ENCODE data around the gene DPYSL4.
A peak's percentile ranks its signal among the peaks of the same experiment; 100 is the strongest.

The DPYSL4 gene

DNA sequence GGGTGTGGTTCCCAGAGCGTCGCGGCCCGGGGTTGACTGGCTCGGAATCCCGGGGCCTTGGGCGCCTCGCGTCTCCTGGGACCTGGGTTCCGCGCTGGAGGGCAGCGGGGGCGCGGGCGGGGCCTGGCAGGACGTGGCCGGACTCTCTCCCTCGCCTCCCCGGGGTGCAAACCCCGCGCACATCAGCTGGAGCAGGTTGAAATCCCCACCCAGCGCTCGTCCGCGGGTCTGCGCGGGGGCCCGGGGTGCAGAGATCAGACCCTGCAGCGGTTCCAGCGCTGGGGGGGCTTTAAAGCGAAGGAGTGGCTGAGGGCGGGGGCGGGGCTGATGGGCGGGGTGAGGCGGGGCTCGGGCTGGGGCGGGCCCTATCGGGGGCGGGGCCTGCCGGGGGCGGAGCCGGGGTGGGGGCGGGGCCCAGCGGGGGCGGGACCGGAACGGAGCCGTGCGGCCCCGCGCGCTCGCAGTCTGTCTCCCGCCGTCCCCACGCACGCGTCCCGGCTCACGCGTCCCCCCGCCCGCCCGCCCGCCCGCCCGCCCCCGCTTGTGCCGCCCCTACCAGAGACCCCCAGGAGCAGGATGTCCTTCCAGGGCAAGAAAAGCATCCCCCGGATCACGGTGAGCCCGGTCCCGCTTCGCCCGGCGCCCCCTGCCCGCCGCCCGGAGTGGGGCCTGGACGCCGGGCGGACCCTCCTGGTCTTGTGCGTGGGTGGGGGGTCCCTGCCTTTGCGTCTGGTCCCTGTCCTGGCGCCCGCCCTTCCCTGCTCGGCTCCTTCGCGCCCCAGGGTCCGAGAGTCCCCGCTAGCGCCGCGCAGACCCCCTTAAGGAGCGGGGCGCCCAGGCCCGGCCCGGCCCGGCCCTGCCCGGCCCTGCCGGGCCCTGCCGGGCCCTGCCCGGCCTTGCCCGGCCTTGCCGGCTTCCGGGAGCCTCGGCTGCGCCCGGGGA, at the start of gene DPYSL4:
Gene DPYSL4, plus strand, starts transcription at position 461 of the 942 bp plus-strand sequence. Its CDS starts 116 bp downstream, at position 577.
- DNase-seq = no peak

DNA sequence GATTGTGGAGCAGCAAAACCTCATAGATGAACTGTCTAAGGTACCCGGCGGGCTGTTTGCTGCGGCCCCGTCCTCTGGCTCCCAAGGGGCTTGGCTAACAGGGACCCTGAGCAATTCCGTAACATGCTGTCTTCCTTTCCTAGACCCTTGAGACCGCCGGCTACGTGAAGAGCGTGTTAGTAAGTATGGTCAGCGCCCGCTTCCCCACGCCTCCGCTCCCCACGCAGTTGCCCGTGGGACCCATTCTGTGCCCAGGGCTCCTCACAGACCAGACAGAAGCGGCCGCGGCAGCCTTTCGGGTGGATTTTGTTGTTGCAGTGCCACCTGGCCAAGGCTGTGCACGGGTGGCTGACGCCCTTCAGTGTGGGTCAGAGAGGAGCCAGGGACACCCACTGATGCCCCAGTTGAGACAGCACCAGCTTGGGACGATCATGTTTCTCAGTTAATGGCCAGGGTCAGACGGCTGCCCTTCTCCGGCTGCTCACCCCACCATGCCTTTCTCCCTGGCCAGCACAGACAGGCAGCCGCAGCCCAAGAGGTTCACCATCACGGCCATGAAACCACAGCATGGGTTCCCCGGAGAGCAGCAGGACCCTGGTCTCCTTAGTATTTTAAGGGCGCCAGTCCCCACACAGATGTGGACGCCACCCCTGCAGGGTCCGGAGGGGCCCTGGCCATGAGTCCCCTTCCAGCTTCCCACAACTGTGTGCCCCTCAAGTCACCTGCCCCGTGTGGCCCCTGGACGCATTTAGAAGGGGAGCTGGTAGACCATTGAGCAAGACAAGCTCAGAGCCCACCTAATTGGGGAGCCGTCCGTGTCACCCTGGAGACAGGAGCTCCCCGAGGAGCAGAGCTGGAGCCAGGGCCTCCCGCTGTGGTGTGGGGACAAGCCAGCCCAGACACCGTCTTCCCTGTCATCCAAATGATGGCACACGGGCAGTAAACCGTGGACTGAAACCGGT, 49.4 kb upstream of the DPYSL4 start:
- DNase-seq = no peak

DNA sequence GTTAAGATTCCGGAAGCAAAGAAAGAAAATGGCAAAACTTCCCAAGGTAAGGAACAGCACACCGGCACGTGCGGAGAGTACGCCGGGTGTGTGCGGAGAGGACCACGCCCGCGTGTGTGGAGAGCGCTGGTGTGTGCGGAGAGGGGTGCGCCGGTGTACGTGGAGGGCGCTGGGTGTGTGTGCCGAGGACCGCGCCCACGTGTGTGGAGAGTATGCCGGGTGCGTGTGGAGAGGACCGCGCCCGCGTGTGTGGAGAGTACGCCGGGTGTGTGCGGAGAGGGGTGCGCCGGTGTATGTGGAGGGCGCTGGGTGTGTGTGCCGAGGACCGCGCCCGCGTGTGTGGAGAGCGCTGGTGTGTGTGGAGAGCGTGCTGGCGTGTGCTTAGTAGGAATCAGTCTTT, 48.6 kb upstream of the DPYSL4 start:
- DNase-seq = no peak

DNA sequence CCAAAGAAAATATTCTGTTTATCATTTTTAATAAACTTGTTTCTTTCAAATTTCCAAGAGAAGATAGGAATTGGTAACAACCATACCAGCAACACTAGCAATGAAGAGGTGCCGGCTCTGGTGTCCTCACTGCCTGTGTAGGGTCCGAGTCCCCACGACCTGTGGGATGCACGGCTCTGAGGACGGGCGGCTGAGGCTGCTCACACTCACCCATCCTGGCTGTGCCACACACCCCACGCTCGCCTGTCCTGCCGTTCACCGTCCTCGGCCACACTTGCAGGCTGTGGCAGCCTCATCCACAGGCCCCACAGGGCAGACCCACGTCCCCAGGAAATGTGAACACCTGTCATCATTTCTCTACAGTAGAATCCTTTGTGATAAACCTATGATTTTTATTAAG, 48.2 kb upstream of the DPYSL4 start:
- DNase-seq = no peak

DNA sequence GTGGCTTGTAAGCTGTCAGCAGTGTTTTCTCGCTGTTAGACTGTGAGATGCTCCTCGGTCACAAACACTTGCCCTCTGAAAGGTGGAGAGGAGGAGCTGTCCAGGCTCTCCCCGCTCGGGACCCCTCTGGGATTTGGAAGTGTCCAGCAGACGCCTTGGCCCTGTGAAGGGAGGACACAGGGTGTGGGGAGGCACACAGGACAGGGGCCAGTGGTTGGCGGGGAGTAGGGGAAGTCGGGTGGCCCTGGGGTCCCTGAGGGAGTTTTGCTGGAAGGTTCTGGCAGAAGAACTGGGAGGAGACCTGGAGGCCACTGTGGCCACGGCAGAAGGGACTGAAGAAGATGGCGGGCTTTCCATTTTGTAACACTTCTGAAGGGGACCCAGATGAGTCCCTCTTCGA, 47.2 kb upstream of the DPYSL4 start:
- DNase-seq = no peak

DNA sequence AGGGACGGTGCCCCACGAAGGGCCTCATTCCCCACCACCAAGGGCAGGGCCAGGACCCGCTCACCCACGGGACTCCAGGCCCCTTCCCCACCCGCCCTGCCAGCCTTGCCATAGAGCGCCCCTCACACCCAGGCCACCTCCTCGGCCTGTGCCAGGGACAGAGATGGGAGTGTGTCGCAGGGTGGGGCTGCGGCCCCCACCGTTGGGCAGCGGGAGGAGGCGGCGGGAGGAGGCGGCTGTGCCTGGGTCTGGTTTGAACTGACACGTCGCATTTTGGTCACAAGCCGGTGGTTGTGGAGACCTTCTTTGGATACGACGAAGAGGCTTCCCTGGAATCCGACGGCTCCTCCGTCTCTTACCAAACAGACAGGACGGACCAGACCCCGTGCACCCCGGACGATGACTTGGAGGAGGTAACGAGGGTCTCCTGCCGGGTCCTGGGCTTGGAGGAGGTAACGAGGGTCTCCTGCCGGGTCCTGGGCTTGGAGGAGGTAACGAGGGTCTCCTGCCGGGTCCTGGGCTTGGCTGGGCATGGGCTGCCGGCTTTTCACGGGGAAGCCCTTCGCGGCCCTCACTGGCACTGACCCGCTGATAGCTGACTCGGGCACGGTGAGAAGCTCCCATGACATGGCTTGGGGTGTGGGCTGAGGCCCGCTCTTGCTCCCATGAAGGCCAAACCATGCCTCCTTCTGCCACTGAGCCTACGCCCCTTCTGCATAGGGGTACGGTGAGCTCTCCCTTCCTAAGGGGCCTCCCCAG, 46.4 kb upstream of the DPYSL4 start:
- no peak for DNase-seq

DNA sequence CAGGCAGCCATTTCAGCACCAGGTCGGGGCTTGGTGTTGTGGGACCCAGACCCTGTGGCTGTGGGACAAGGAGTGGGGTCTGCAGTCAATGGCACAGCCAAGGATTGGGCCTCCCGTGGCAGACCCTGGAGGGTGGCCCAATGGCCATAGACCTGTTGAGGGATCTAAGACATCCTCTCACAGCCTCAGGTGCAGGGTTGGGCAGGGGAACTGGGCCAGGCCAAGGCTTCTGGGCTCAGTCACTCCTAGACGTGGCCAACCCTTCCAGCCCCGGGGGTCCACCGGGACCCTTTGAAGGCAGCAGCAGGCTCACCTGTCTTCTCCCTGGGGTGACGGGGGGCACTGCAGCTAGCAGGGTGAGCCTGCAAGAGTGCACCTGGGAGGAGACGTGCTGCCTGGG, 45.7 kb upstream of the DPYSL4 start:
- no peak for DNase-seq

DNA sequence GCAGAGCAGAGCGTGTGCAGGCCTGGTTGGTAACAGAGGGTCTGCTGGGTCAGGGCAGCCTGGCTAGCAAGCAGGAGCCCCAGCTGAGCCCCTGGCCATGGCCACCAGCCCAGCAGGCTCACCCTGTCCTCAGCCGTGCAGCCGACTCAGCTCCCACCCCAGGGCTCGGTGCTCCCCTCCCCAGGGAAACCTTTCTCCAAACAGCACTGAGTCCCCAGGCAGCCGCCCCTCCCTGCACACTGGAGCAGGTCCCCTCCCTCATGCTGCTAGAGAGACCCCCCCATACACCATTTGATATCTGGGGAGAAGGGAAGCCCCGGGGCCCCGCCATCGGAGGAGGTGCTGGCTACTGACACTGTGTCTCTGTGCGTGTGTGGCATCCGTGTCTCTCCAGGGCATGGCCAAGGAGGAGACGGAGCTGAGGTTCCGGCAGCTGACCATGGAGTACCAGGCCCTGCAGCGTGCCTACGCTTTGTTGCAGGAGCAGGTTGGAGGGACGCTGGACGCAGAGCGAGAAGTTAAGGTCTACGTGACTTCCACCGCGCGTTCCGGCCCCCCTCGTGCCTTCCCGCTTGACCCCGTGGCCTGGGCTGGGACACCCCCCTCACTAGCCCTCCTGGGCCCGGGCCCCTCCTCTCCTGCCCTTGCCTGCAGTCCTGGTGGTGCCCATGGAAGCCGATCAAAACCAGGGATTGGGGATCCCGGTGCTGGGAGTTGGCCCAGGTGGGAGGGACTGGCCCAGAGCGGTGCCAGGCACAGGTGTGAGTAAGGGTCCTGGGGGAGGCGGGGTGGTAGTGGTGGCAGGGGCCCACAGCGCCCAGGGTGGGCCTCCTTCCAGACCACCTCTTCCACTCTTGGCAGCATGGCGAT, 45.0 kb upstream of the DPYSL4 start:
- no peak for DNase-seq

DNA sequence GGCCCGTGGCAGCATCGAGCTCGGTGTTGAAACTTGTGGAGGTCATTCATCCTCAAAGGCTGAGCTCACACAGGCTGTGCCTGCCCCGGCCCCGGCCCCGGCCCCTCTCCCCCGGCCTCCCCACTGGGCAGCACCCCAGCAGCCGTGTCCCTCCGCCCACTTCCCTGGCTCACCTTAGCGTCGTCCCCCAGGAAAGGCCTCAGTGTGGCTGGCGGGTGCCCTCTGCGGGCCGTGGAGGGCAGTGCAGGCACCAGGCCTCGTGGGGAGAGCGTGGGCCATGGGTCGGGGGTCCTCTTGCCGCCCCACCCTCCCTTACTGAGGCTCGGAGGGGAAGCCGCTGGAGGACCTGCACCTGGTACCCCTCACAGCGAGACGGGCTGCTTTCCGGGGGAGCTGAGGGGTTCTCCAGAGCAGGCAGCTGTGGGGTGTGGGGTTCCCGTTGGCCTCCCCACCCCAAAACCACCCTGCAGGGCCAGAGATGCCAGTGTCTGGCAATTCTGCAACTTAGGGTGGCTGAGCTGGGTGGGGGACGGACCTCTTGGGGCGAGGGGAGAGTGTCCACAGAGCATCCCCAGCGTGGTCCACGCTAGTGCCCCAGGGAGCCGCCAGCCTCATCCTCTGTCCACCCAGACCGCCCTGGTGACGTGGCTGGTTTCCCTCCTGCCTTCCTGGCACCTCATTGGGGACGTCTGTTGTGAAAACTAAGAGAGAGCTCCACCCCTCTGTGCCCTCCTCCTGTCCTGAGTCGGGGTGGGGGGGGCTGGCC, 44.2 kb upstream of the DPYSL4 start:
- peak in 1 of 2 donors; percentile 44 for DNase-seq

DNA sequence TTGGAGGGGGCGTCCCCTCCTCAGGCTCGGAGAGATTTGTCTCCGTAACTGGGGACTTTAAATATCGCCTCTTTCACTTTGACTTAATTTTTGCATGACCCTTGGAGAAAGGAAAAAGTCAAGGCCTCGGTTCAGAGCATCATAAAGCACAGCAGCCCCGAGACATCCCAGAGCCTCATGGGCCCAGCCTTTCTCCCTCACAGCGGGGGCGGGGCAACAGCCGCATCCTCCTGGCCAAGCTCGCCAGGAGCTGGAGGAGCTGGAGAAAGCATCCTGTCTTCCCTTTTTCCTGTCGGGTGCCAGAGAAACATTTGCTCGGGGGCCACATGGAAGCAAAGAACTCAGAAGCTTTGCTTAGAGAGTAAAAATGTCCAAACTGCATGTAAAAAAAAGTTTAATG, 43.6 kb upstream of the DPYSL4 start:
- no peak for DNase-seq

DNA sequence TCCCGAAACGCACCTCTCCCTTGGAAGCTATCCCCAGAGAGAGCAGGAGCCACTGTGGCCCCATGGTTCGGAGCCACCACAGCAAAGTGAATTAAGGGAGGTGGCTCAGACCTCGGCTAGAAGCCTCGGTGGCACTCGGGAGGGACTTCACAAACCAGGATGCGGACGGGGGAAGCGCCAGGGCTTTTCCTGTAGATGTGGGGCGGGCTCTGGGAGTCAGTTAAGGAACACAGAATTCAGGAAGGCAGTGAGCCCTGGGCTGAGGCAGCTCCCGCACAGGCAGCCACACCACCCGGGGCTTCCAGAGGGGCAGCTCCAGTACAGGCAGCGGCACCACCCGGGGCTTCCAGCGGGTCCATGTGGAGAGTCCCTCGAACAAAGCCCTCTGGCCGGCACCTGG, 42.7 kb upstream of the DPYSL4 start:
- no peak for DNase-seq

DNA sequence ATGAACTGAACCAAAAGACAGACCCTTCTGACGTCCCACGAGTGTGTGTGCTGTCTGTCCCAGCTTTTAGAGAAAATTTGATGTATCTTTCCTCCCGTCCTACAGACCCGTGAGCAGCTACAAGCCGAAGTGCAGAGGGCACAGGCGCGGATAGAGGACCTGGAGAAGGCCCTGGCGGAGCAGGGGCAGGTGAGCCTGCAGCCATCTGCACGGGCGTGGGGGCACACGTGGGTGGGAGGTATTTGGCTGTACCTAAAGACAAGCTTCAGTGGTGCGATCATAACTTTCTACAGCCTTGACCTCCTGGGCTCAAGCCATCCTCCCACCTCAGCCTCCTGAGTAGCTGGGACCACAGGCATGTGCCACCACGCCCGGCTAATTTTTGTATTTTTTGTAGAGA, 41.7 kb upstream of the DPYSL4 start:
- DNase-seq = no peak

DNA sequence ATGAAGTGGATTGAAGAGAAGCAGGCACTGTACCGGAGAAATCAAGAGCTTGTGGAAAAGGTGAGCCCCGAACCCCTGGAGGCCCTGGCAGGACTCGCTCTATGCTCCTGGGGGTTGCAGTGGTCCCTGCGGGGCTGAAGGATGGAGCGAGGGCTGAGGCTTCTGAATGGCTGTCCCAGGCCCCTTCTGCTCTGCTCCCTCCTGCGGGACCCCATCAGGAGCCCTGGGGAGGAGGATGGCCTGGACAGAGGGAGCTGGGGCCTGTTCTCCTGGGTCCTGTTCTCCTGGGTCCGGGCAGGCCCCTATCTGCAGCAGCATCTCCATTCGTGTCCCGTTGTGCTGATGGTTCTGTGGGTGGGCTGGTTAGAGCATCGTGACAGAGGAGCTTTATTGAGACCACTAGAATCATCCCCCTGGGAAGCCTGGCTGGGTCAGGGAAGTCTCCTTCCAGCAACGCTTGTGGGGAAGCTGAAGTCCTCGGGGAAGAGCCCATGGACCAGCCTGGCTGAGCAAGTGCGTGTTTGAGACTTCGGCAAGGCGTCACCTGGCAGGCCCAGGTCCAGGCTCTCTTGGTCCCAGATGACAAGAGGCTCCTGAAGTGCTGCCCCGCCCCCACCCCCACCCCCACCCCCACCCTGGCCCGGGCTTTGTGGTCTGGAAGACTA, 41.1 kb upstream of the DPYSL4 start:
- DNase-seq = no peak

DNA sequence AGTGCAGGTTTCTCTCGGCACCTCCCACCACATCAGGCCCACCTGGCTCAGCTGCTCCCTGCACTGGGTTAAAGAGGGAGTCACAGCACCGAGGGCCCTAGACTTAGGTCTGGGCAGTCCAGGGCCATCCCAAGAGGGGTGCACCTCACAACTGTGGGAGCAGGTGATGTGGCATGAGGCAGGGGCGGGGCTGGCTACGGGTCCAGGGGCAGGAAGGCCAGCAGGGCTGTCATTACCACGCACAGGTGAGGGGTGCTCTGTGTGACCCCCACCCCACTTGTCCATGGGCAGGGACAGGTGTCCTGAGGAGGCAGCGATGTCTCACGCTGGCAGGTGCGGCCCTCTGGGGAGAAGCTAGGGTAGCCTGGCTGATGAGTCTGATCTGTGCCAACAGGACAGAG, 40.5 kb upstream of the DPYSL4 start:
- DNase-seq = no peak

DNA sequence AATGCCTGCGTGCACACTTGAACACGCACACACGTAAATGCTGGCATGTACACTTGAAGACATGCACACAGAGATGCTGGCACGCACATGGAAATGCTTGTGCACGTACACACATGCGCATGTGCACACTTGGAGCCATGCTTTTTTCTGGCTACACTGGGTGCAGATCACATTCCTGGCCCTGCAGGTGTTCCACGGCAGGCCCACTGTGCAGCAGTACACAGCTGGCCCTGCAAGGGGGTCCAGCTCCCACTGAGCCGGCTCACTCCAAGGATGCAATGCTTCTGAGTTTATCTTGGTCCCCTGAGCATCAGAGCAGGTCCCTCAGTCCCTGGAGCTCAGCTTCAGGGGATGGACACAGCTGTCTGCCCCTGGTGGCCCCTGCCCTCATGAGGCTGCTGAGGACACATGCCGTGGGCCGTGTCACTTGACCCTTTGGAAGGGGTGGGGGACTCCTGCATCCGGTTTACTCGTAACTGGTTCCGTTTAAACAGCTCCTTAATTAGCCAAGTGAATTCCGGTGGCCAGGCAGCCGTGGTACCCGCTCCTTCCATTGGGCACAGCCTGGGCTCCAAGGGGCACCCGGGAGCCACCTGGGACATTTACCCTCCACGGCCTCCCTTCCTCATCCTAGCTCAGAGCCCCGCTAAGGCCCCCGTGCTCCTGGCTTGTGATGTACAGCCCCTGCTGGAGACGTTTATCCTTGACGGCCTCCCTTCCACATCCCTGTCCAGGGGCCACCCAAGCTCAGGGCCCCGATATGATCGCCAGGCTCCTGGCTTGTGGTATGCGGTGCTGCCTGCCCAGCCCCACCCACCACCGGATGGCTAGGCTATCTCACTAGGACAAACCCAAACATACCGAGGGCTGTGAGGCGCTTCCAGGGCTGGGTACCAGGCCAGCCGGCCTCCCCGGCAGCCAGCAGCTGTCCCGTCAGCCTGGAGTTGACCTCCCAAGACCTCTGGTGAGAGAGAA, 39.5 kb upstream of the DPYSL4 start:
- no peak for DNase-seq

DNA sequence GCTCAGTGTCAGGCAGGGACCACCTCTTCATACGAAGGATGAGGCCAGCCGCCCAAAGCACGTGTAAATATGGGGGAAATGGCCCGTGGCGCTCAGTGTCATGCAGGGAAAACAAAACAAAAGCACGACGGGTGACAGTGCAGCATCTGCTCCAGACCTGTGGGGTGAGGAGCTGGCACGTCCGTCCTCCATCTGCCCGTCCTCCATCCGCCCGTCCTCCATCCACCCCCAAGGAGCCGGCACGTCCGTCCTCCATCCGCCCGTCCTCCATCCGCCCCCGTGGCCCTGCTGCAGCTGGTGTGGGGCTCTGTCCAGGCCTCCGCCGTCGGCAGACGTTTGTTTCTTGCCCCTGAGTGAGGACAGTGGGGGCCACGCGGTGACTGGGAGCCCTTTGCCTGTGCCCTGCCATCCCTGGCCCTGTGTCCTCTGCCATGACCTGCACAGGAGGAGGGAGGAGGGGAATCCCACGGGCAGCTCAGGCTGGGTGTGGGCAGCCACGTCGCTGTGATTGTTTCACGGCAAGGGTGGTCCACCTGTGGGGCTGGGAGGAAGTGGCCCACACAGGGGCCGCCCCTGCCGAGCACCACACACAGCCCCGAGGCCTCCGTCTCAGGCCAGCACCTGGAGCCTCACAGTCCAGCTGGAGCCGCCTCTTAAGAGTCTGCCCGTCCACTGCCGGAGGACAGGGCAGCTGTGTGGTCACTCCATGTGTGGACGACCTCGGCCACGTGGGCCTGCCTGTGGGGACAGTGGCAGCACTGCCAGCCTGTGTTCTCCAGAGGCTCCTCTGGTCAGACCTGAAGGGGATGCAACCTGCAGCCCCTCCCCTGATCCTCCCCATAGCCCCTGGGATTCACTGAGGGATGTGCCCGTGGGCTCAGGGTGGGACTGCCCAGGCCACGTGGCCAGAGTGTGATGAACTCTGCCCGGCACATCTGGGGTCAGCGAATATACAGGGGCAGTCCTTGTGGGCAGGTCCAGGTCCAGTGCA, 38.2 kb upstream of the DPYSL4 start:
- no peak for DNase-seq

DNA sequence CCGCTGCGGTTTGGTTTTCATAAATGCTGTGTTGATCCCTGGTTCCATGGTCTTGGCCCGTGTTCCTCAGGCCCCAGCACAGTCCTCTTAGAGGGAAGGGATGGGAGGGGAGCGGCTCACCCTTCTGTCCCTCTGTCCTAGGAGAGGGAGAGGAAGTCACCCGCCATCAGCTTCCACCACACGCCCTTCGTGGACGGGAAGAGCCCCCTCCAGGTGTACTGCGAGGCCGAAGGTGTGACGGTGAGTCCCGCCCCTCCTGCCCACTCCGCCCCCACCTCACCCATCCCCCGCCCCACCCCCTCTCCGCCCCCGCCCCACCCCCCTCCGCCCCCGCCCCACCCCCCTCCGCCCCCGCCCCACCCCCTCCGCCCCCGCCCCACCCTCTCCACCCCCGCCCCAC, 37.5 kb upstream of the DPYSL4 start:
- no peak for DNase-seq

DNA sequence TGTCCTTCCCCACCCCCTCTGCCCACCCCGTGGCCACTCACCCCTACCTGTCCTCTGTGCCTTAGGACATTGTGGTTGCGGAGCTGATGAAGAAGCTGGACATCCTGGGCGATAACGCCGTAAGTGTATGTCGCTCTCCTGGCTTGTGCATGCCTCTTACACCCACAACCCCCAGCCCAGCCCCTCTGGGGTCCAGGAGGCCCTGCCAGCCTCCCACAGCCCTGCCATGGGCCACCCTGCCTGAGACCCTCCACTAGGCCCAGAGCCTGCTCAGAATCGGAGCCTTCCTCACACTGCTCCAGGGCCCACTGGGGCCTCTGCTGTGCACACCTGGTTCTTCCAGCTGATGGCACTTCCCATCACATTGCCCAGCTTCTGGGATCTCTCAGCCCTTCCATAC, 36.8 kb upstream of the DPYSL4 start:
- no peak for DNase-seq

Data from CD4-positive, alpha-beta T cell treated with Interleukin-4 for 1 hour (primary cell).